Amniotic stem cell (primary cell): ENCODE measurements around the gene CREB3L1.
A peak's percentile ranks its signal among the peaks of the same experiment; 100 is the strongest.

Source experiments
- DNase-seq: peaks from one replicate; lab custom pipeline; 2025; lab: John Stamatoyannopoulos, UW

Gene CREB3L1

DNA sequence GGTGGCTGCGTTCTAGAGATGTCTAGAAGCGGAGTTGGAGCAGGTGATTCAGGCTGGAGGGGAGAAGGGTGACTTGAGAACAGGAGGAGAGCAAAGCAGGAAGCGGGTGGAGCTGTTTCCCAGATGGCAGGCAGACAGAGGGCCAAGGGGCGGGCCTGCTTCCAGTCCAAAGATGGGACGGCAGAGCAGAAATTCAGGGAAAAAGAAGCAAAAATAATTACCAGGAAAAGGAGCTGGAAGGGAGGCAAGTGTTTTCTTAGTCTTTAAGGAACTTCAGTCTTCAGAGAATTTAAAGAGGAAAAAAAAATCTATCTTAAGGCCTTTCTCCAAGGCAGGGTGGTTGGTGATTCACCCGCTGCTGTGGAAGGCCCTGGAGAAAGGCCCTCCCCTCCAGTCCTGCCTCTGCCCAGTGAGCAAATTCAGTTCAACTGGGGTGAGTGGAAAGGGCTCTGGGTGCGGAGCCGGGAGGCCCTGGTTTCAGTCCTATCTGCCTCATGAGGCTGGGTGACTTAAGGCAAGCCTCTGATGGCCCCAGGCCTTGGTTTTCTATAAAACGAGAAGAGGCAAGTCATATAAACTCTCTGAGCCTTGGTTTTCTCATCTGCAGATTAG, 4.5 kb upstream of the CREB3L1 start:
- DNase-seq: no peak

DNA sequence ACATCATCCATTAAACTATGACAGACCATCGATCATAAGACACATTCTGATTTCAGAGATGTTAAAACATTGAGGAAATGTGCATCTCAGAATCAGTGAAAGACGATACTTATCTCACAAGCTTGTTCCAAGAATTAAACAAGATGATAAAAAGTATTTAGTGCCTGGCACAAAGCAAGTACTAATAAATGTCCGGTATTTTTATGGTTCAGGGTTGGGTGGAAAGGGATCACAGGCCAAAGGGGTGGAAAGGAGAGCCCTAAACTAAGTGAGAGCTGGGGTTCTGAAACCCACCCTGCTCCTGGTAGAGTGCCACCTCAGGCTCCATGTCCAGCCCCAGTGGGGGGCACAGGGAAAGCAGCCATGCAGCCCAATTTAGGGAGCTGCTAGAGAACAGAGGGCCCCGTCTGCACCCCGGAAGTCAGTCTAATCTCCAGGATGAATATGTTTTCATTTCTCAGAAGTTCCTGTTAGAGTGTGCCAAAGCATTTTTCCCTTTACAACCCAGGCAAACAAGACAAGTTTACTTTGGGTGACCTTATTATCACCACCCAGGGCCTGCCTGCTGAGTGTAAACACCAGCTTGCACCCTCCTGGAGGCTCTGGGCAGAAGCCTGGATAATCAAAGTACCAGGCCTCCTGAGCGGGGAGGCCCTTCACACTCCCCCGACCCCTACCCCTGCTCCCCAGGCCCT, 3.8 kb upstream of the CREB3L1 start:
- DNase-seq: no peak

DNA sequence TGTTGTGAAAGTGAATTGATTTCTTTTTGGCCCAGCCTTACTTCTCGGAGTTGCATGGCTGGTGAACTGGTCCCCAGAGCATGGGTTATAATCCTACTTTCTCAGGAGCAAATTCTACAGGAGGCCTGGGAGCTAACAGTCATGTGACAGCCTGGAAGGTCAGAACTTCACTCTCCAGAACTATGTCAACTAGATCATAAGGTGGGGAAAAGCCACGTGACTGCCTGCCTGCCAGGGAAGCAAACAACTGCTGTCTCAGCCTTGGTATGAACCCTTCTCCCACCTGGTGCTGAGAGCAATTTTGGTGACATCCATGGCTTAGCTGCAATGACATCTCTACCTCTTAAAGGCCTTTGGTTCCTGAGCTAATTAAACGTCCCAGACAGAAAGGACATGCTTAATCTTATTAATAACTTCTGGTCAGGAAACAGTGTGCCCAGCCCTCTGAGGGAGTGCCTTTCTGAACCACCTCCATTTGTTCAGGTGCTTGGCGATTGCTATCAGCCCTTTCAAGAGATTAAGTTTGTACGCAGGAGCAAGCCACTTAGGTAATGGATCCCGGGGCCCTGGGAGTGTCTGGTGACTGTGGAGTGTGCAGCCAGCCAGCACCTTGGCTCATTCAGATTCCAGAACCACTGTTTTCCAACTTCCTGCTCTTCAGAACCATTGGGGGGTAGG, 1.4 kb upstream of the CREB3L1 start:
- no peak for DNase-seq

DNA sequence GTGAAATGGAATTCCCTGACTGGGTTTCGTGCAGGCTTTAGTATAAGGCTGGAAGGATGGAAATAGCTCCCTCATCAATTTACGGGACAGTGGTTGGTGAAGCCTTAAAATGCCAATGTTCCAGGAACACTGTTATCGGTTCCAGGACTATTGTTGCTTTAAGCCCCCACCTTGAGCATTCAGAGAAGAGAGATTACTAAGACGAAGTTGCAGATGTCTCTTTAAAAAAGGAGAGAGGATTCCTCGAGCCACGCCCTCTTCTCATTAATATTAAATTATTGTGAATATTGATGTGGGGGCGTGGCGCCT, 195 bp upstream of the CREB3L1 start:
- peak; percentile 47 for DNase-seq

DNA sequence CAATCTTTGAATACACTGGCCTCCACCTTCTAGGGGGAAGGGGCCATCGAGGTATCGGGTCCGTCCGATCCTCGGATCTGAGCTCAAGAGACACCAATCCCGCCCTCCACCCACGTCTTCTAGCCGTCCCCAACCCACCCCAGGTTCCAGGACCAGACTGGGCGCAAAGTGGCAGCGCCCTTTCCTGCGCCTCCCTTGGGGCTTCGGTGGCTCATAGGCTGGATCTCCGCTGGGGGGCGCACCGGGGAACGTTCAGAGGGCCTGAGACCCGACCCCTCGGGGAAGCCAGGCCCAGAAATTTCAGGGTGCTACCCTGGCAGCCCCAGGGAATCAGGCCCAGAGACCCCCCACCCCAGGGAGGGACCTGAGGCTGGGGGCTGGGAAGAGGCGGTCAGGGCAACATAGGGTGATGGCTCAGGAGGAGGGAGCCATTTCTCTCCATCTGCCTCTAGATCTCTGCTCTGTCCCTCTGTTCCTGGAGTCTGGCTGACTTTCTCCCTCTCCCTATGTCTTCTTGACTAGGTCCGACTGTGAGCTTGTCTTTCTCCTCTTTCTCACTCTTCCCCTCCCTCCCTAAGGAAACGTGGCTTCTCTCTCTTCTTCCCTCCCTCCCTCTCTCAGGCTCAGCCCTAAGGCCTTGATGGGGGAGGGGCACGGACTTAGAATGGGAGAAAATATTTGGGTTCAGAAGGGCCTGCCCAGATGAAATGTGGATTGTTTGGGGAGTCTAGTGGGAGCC, 1.1 kb downstream of the CREB3L1 start:
- peak; percentile 79 for DNase-seq

DNA sequence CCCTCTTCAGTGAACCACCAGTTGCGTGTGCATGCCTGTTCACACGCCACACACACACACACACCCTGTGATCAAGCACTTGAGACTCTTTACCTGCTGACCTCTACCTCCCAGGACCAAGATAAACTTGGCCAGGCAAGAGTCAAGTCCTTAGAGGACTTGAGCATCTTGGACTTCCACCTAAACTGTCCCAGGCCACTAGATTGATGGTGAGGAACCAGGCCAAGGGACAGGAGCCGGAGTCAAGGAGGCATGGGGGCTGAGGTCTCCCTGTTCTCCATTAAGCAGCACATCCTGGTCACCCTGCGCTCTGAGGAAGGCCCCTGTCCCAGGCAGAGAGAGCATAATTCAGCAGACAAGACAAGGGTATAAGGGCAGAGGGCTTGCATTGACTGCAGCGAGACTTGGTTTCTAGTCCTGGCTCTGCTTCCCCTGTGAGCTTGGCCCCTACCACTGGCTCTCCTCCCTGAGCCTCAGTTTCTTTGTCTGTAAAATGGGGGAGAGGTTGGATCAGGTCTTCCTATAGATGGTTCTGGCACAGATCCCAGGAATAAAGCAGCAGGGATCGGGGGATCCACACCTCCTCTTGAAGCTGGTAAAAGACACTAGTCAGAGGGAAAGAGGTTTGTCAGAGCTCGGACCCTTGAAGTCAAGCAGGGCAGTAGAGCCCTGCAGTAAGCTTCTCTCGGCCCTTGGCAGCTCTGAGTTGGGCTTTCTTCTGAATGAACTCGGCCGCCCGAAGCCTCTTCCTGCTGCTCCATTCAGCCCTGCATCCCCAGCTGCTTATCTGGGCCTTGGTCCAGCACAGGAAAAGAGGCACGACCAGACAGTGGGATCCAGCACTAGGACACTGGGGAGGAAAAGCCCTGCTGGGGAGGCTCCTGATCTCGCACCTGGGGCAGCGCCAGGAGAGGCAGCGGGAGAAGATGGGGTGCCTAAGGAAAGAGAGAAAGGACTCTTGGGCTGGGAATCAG, 2.0 kb downstream of the CREB3L1 start:
- DNase-seq: no peak

DNA sequence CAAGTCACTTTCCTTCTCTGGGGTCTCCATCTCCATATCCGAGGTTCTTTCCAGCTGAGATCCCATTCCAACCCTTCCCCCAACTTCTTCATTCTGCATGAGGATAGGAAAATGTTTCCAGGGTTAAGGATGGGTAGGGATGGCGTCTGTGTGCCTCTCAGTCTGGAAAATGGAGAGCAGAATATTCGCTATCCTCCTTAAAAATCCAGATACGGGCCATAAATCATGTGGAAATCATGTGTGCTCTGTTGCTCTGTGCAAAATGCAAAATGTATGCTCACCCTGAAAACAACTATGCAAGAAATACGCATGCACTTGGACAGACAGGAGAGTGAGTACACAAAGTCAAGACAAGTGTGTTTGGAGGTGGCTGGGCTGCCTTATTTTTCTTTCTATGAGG, 3.2 kb downstream of the CREB3L1 start:
- DNase-seq: no peak

DNA sequence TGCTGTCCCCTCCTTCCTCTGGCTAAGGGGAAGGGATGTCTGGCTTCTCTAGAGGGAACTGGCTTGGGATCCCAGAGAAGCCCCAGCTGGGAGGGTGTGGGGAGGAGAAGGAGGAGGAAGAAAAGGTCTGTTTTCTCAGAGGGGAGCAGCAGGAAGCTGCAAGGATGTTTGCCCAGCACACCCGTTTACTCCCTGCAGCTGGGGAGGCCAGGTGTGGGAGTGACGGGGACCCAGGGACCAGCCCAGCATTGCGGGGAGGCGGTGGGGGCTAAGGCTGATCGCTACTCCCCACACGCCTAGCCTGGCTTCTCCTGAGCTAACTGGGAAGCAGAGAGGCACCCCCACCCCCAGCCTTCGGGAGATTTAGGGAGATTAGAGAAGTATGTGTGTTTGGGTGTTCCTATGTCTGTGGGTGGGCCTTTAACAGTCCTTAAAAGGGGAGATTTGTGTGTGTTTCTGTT, 3.9 kb downstream of the CREB3L1 start:
- no peak for DNase-seq

DNA sequence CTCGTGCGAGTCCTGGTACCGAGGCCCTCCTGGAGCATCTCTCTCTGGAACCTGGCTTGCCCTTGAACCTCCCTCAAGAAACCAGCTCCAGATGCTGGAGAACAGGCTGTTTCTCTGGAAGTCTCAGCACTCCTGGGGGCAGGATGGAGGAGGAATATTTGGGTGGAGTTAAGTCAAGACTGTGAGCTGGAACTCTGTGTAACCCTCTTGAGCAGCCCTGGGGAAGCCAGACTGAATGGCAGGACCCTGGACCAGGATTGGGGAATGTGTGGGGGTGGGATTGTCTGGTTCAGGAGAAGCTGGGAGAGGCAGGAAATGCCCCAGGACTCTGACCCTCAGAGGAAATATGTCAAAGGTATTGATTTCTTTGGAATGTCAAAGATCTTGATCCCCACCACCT, 7.7 kb downstream of the CREB3L1 start:
- DNase-seq: no peak

DNA sequence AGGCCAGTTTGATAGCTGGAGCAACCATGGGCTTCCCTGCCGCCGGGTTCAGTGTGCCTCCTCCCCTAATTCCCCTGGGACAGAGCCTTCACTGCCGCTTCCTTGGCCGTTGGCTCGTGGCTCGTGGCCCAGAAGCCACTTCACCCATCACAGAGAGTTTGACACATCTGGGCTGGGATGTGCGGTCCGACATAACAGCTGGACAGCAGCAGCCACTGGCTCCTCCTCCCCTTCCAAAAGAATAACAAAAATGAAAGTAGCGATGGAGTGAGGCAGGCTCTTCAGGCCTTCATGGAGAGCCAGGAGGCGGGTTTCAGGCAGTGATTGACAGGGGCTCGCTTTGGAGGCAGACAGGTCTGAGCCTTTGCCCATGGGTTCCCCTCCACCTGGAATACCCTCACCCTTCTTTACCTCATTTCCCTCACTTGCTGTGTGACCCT, 8.2 kb downstream of the CREB3L1 start:
- DNase-seq: no peak

DNA sequence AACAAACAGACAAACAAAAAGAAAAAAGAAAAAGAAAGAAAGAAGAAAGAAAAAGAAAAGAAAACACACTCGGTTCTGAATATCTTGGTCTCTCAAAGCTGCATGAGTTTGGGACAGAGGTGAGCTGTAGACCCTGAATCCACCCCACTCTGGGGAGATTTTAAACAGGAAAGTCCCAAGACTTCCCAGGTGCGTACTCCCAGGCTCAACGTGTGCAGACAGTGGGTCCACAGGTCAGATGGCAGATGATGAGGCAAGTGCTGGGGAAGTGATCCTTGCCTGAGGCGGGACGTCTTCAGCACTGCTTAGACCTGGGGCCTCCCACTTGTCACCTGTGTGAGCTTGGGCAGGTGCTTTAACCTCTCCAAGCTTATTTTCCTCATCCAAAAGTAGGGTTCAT, 9.3 kb downstream of the CREB3L1 start:
- no peak for DNase-seq

DNA sequence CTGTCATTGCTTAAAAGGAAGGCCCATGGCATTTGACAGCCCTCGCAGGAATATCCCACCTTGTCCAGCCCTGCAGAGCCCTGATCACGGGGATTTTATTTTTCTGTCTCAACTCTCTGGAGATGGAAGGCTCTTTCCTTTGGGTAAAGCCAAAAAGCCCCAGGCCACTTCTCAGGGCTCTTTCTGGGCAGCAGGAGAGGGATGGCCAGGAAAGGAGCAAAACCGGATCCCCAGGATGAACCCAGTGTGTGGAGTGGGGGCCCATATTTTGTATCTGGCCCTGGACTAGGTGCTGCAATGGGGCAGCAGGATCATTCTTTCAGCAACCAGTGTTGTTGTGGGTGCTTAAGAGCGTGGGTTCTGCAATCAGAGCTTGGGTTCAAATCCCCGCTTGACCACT, 11.0 kb downstream of the CREB3L1 start:
- DNase-seq: no peak

DNA sequence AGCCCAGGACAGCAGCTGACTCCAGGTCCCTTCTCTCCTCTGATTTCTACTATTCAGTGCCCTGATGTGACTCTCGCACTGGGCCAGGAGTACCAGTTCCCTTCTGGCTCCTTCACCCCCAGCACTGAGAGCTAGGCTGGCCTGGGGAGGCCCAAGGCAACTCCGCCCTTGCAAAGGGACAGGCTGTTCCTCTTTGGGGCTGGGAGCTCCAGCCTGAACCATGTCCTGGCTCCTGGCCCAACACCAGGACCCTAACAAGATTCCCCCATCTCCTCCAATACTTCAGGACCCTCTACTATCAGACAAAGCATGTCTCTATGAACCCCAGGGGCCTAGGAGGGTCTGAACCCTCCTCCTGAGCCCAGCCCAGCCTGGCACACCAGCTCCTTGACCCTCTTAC, 12.5 kb downstream of the CREB3L1 start:
- no peak for DNase-seq

DNA sequence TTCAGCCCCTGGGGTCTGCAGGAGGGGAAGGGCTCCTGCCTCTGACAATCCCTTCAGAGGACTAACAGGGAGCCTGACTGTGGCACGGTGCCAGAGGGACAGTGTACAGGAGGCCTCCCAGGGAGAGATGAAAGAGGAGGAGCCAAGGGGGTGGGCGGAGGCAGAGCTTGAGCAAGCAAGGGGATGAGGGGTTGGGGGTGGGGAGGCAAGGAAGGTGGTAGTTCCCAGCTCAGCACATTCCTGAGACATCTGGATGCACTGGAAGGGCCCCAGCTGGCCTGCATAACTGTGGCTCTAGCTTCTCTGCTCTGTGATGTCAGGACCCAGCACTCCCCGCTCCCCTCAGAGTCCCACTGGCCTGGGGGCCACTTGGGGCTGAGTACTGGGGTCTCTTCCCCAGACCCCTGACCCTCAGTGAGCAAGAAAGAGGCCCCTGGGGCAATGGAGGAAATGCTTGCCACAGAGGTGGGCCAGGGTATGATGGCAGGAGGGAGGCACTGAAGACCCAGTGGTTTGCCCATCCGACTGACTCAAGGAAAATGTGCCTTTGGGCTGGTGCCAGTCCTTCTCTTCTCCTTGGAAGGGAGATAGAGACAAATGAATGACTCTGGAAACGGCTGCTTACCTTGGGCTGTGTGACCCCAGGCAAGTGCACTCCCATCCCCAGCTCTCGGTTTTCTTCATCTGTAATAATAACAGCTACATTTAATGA, 13.3 kb downstream of the CREB3L1 start:
- peak; percentile 58 for DNase-seq

DNA sequence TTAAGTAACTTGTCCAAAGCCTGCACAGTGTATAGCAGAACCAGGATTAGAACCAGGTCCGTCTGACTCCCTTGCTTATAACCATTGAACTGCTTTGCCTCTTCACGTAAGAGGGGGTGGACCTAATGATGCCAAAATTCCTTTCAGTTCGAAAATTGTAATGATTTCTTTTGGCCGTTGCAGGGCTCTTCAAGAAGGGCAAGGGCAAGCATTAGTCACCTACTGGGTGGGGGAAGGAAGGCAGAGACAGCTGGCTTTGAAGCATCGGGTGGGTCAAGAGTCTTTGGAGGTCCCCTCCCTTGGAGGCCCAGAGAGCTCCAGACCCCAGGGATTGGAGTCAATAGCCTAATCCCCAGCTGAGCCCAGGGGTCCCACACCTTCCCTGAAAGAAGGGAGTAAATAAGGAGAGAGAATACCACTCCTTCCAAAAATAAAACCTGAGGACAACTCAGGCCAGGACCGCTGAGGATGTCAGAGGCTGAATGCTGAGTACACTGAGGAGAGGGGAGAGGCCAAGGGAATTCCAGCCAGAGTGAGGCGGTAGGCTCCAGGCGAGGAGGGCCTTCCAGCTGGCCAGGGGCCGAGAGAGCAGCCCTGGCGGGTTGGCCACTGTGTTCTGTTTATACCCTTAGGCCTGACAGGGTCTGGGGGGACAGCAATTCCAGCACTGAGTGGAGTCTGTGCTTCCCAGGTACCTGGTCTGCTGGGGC, 14.1 kb downstream of the CREB3L1 start:
- peak; percentile 14 for DNase-seq

DNA sequence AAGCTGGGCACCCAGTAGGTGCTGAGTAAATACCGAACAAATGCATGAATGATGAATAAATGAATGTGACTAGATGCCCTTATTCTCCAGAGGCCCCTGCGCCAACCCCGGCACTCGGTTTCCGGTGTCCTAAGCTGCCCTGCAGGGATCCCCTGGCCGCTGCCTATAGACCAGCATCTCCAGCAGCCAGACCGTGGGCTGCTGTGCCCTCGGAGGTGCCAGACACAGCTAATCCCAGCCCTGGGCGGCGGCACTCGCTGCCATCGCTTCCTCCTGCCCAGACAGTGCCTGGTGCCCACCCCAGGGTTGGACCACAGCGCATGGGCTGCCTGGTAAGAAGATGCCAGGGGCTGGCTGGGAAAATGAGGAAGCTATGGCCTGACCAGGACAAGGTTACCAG, 15.6 kb downstream of the CREB3L1 start:
- DNase-seq: no peak

DNA sequence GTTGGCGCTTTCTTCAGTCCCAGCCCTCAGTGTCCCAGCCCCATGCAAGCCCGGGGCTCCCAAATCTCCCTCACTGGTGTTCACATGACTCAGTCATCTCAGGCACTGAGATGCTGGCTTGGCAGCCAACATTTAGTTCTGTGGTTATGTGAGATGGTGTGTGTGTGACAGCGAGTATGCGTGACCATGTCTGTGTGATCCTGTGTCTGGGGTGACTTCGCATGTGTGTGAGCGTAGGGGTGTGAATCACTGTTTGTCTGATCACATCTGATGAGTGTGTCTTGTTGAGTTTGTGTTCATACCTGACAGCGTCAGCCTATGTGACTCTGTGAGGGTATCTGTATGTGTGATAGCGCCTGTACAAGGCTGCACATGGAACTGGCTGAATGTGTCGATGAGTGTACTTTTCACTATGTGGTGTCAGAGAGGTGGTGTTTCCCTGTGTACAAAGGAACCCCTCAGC, 16.2 kb downstream of the CREB3L1 start:
- peak; percentile 82 for DNase-seq

DNA sequence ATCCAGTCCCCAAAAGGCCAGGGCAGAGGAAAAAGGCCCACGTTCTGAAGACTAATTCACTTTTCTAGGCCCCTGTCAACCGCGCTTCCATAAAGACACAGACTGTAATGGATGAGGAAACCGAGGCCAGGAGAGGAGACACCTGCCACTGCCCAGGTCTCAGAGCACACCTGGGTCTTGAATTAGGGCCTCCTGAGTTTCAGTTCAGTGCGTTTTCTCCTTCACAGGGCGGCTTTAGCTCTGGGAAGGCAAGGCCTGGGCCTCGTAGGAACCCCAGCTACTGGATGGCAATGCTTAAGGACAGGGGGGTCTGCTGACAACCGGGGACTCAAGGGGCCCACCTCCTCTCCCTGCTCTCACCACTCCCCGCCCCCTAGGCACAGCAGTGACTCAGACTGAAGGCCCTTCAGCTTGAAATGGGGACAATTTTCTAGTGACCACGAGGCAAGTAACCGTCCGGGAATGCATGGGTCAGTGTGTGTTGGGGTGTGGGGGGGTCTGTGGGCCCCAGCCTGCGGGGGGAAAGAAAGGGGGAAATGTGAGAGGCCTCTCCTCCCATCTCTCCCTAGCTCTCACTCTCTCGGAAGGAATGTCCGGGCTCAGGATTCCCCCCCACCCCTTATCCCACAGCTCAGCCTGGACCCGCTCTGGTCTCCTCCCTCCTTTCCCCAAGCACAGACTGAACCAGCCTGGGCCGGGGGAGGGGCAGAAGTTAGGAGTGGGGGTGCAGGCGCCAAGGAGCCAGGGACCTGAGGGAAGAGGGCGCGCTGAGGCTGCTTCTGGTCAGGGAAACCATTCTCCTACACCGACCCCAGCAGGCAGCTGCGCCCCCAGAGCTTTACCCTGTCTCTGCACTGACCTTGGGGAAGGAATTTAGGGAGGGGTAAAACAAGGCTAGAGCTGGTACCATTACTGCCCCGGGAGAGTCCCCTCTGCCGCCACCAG, 17.2 kb downstream of the CREB3L1 start:
- DNase-seq: peak; percentile 93
